Measurements from ENCODE around the gene ZNF580.

ZNF580 gene

GRCh38 chr19:55679343-55680257 lies 38.8 kb downstream of the ZNF580 start:
- no peak for DNase-seq

DNA sequence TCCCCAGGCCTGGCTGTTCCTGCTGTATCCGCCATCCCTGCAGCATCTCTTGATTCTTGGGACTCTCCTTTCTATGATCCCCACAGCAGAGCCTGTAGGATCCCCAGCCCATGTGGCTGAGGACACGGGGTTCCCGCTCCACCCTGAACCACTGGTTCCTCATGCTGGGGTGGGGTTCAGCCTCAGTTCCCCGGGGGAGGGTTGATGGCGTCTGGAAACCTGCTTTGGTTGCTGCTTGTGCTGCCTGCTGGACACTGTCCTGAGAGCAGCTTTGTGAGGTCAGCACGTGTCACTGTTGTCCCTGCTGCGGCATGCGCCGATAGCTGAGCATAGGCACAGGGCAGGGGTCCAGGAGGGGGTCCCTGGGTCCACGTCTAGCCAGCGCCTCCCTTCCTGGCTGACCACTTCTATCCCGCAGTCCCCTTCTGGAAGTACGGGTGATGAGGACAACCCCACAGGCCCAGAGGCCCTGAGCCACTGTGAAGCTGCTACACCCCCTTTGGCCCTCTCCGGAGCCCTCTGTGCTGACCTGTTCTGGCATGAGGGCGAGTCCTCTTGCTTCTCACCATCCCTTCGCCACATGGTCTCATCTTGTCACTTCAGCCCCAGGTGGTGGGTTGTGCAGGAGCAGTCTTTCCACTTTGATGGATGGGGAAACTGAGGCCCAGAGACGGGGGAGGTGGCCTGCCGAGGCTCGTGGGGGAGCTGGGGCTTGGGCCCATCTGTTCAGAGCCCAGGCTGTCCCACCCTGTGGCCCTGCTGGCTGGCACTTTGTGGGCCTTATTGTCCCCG lies 39.7 kb downstream of the ZNF580 start:
- no peak for DNase-seq

DNA sequence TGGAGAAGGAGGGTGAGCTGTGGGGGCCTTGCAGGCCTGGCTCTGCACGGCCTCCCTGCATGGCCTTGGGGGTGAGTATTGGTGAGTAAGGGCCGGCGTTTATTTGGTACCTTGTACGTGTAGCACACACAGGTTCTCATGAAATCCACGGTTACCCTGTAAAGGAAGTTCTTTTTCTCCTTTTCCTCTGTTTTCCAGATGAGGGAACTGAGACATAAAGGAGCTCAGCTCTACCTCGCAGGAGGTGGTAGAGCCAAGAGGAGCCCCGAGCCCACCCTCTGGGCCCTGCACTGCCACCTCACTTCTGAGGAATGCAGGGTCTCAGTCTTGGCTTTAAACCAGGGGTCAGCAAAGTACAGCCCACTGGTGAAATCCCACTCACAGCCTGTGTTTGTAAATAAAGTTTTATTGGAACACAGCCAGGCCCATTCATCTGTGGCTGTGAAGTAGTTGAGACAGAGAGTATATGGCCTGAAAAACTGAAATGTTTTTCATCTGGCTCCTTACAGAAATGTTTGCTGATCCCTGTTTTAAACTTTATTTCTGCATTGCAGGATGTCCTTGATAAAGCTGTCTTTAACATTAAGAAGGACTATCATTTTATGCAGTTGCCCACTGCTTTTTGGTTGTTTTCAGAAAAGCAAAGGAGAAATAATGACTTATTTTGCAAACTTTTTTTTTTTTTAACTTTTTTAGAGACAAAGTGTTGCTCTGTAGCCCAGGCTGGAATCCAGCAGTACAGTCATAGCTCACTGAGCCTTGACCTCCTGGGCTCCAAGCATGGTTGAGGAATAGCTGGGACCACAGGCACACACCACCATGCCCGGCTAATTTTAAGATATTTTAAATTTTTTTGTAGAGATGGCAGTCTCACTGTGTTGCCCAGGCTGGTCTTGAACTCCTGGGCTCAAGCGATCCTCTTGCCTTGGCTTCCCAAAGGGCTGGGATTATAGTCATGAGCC lies 40.6 kb downstream of the ZNF580 start:
- DNase-seq = no peak

GRCh38 chr19:55683449-55684261 lies 42.9 kb downstream of the ZNF580 start:
- DNase-seq = no peak

DNA sequence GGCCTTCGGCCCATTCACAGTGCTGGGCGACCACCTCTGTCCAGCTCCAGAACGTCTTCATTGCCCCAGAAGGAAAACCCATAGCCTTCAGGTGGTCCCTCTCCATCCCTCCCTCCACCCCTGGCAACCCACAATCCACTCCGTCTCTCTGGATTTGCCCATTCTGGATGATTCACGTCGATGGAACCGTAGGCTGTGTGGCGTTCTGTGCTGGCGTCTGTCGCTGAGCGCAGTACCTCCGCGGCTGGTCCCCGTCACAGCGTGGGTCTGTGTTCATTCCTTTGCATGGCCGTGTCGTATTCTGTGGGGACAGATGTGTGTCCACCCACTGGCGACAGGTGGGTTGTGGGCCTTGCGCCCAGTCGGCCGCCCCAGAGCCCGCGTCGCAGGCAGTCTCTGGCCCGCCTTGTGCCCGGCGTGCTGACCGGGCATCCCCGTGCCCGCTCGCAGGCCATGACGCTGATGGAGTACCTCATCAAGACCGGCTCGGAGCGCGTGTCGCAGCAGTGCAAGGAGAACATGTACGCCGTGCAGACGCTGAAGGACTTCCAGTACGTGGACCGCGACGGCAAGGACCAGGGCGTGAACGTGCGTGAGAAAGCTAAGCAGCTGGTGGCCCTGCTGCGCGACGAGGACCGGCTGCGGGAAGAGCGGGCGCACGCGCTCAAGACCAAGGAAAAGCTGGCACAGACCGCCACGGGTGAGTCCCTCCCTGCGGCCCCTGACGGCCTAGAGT lies 44.3 kb downstream of the ZNF580 start:
- no peak for DNase-seq

- DNase-seq = no peak
Measured at GRCh38 chr19:55685776-55686175, 45.0 kb downstream of the ZNF580 start.

- no peak for DNase-seq
Measured at GRCh38 chr19:55686311-55687050, 45.7 kb downstream of the ZNF580 start.

DNA sequence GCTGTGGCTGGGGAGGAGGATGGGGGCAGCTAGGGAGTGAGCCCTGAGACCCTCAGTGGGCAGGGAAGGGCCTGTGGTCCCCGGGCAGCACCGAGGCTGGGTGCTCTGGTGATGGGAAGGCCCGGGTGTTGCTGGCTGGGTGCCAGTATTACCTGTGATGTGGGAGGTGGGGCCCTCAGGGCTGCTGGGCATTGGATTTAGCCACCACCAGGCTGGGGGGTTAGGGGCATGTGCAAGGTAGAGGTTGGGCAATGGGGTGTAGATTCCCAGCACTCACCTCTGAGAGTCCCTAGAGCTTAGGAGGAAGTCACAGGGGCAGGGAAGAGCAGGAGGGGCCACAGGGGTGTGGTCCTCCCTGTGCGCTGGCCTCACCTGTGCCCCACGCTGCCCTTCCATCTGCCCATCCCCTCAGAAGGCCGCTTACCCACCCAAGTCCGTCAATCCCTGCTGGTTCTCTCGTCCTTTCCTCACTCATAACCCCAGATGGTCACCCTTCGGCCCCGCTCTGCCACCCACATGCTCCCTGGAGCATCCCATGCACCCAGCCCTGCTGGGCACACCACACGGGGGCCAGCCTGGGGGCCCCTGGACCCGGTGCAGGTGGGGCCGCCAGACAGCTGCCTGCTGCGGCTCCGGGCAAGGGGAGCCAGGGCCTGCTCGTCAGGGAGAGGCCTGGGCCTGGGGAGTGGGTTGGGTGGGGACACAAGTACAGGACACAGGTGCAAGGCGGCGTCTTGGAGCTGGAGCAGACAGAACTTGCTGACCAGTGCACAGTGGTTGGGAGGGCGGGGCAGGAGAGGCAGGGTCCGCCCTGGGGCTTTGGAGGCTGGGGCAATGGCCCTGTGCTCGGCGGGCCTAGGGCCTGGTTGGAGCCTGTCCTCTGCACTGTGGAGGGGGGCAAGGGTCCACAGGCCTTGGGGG lies 46.7 kb downstream of the ZNF580 start:
- DNase-seq = no peak

- no peak for DNase-seq
Measured at GRCh38 chr19:55688422-55689218, 47.8 kb downstream of the ZNF580 start.

DNA sequence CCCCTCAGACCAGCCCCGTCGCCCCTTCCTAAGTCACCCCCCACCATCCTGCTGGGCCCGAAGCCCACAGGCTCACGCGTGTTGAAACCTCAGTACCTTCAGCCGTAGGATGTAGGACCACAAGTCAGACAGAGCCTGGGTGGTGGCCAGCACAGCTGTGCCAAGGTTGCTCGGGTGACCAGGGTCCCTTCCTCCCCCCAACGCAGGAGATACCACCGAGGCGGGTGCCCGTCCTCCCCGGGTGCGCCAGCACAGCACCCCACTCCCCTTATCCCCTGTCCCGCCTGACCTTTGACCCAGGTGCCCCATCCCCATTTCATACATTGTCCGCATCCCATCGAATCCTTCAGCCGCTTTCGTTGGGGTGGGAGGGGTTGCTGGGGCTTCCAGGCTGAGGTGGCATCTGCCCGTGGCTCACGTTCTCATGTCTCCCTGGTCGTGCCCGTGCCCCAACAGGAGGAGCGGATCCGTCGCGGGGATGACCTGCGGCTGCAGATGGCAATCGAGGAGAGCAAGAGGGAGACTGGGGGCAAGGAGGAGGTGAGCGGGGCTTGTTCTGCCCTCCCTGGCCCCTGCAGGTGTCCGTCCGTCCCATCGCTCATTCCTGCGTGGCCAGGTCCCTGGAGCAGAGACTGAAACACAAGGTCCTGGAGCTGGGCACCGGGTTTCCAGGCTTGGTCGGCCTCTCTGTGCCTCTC lies 48.8 kb downstream of the ZNF580 start:
- no peak for DNase-seq

DNA sequence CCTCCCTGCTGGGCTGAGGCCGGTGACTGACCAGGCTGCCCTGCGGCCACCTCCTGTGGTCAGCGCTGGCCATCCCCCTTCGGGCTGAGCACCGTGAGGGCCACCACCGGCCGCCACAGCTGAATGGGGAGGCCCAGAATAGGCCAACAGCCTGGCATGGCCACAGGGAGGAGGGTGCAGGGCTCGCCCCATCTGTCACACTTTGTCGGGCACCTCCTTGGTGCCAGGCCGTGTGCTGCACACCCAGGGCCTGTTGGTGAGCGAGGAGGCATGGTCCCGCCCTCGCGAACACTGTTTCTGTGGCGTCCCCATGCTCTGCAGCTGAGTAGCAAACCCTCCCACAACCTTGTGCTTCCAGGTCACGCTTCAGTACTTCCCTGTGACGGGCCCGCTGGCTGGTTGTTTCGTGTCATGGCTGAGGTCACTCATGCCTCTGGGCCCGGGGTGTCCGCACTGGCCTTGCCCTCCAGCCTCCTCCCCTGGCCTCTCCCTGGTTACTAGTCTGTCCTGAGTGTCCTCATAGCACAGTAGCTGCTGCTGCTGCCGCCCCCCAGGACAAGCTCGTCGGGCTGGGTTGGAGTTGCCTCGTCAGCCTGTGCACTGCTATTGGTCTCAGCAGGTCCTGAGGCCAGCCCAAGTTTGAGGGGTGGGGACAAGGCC lies 49.4 kb downstream of the ZNF580 start:
- no peak for DNase-seq

DNA sequence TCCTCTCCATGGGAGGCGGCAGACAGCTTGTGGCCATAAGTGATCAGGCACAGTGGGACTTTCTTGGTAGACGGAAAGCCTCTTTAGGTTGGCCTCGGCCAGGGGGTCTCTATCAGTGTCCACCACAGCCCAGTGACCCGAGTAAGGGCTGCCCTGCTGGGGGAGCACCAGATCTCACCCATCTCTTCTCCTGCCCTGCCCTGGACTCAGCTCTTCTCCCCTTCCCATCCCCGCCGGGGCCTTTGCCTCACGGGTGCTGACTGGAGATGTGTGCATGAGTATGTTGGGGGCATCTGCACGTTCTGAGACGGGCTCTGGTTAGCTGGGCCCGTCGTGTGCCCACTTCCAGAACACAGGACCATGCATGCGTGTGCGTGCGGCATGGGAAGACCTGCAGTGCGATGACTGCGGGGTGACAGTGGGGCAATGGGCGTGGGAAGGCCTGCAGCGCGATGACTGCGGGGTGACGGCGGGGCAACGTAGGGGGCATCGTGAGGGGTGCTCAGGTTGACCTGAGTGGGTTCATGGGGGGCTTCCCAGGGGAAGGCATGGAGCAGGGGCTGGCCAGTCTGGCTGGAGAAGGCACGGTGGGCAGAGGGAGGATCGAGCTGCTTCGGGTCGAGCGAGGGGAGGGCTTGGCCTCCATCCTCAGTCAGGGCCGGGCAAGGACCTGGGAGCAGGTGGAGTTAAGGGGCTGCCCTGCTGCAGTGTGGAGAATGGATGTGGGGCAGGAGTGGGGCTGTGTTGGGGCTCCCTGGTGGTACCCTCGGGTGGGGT lies 50.2 kb downstream of the ZNF580 start:
- no peak for DNase-seq

DNA sequence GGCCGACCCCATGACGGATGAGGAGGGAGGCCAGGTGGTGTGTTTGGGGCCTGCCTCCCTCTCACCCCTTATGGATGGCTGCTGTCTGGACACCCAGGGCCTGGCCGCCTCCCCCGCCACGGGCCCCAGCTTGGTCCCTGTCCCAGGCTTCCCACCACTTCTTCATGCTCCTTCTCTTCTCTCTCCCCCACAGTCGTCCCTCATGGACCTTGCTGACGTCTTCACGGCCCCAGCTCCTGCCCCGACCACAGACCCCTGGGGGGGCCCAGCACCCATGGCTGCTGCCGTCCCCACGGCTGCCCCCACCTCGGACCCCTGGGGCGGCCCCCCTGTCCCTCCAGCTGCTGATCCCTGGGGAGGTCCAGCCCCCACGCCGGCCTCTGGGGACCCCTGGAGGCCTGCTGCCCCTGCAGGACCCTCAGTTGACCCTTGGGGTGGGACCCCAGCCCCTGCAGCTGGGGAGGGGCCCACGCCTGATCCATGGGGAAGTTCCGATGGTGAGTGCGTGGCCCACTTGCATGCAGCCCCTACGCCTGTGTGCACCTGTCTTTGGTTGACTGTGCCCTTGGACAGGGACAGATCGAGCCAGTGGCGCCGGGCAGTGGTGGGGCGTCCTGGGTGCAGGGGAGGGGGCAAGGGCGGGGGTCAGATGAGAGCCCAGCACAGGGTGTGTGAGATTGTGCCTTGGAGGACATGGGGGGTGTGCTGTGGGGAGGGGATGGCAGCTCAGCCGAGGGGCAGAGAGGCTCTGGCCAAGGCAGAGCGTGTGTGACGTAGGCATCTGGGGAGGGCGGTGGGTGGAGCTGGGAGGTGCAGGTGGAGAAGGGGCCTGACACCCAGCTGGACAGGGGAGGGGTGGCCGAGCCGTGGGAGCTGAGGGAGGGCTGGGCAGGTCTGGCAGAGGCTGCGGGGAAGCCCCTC lies 51.0 kb downstream of the ZNF580 start:
- no peak for DNase-seq

GRCh38 chr19:55692681-55693081 lies 51.9 kb downstream of the ZNF580 start:
- DNase-seq = no peak

Measured in CD4-positive, alpha-beta T cell treated with Interleukin-12 subunit alpha and Interleukin-12 subunit beta, for 1 hour (primary cell).